GM19395 (cell line): ENCODE results near the gene KLRF2.

Experiments used
- ATAC-seq: cut with Tn5 transposase; IDR thresholded peaks from one replicate; pipeline ENCODE4 v1.9.1; 2021; ENCODE audit warnings: mild to moderate bottlenecking, moderate library complexity; ENCODE audit not compliant: unreplicated experiment

Gene KLRF2

DNA sequence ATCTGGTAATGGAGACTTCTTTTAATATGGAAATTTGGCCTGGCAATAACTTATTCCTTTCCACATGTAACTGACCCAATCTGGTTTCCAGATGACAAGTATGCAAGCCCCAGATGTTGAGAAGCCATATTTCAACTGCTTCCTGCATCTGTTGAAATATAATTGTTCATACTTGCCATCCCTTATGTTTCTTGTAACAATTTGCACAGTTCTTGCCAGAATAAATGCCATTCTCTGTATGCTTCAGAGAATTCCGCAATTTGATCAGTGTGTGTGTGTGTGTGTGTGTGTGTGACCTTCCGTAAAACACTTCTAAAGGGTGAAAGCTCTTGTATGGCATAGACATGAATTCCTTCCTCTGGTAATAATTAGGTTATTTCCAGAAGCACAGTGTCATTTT, 52.7 kb downstream of the KLRF2 start:
- ATAC-seq, result no peak

DNA sequence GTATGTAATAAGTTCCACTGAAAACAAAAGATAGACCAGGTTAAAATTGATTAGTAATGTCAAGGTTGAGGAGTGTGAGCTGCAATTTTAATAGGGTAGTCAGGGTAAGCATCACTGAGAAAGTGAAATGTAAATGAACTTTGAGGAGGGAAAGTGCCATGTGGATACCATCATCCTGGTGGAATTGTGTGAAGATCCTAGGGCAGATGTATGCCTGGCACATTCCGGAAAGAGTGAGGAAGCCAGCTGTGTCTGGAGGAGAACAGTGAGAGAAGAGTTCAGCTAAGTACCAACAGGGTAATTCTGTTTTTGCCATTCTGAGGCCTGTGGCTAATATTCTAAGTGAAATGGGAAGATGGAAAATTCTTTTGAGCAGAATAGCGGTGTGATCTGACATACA, 53.7 kb downstream of the KLRF2 start:
- ATAC-seq, result no peak

DNA sequence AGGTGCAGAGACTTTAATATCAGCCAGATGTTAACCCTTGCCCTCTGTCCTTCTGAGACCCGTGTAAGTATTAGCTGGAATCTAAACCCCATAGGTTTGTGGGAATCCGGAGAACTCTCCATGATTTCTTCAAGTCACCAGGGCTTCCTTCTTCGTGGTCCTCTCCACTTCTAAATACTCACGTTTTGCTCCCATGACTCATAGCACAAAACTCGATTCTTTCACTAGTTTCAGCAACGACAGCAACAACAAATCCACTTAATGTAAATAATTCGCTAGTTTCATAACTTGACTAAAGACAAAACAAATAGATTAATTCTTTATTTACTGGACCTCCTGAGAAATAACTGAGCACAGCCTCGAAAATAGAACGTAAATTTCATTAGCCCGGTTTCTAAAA, 55.3 kb downstream of the KLRF2 start:
- ATAC-seq, result no peak

DNA sequence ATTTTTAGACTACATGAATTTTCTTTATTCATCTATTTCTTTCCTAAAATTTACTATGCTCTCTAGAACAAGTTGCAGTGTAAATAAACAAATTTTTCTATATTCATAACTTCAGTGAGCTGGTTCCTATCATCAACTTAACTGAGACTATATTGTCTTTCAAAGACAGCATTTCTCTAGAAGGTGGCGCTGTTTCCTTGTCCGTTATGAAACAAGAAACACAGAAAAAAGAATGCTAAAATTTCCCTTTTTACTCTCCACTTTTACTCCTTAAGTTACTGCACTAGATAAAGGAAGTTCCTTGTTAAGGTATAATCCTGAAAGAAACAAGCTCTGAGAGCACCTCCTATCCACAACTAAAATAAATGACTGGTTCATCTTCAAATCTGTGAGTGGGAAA, 59.1 kb downstream of the KLRF2 start:
- no peak for ATAC-seq

DNA sequence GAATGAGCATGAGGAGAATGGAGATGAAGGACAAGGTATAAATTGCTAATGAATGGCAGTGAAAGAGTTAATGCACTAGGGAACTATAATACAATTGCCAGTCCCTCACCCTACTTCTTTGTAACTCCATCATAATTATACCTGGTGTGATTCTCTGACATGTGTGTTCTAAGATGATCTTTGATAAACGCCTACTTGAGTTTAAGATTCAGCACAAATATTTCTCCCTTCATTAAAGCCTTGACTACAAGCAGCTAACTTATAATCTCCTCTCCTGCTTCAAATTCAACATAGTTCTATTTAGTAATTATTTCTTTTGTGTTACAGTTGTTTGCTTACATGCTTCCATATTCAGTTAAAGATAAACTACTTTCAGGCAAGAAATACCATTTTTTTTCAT, 60.5 kb downstream of the KLRF2 start:
- ATAC-seq, result no peak

DNA sequence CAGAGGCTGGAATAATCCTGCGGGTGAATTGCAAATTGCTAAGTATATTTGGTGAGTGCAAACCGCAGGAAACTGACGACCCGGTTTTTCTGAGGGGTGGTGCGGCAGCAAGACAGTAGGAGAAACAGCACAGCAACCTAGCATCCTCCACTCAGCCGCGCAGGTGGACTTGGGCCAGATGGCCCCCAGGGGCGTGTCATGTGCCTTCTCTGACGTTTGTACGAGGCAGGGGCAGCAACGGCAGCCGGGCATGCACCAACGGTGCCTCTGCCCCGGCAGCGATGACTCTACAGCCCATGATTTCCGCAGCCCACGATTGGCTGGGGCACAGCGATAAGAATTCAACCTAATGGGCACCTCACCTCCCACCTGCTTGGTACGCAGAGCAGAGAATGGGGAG, 62.0 kb downstream of the KLRF2 start:
- no peak for ATAC-seq

DNA sequence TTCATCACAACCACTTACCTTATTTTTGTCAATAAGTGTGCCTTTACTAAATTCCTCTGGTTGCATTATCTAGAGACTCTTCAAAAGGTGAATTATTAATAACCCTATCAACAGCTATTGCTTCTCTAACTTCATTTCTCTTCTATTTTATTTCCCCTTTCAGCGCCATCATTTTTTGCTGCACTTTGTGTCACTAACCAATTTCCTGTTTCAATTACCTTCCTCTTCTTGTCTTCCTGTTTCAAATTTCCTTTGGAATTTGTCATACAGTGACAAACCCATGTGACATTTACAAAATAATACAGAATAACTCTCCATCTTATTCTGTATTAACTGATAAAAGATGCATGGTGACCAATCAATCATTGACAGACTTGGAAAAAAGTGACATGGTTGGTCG, 63.1 kb downstream of the KLRF2 start:
- ATAC-seq, result no peak
